Colonic mucosa (tissue), 4 donors: ENCODE results near the gene RGS12. TPM values are rescaled to one million over a fixed set of nuclear protein-coding genes. Genes with fewer than 3 reads are reported as not detected.

ENCODE experiments used
- DNase-seq: peaks from one replicate; pipeline ENCODE4 v3.0.0-alpha.2; 2020
- H3K27ac ChIP-seq: fragments of 200-600 bp; one replicate; pipeline ENCODE4 v1.8.0; 2021
- H3K27me3 ChIP-seq: fragments of 200-600 bp; one replicate; pipeline ENCODE4 v1.8.0; 2021
- H3K36me3 ChIP-seq: fragments of 200-600 bp; one replicate; pipeline ENCODE4 v1.8.0; 2021
- H3K4me1 ChIP-seq: fragments of 200-600 bp; one replicate; pipeline ENCODE4 v1.8.0; 2021; ENCODE audit warnings: mild to moderate bottlenecking
- H3K4me3 ChIP-seq: fragments of 200-600 bp; one replicate; pipeline ENCODE4 v1.8.0; 2021
- H3K9ac ChIP-seq, 2 donors: one replicate each; pipeline ENCODE4 v1.7.0; 2013; ENCODE audit warnings: control low read depth in 2 of 2, low read depth in 2 of 2, low read length in 2 of 2
- H3K9me3 ChIP-seq: fragments of 200-600 bp; one replicate; pipeline ENCODE4 v1.8.0; 2021
- intact Hi-C: fragments of 100-400 bp; cut with DNase I; formaldehyde crosslinking; loops from one replicate; pipeline ENCODE4 v1.14.1; 2022
- total RNA-seq, 2 donors: library from RNA; stranded (reverse); fragmentation: NEBNext Ultra II Directional in 1 of 2; extraction: Animal tissue kit (Norgen Biotek cat#: 25700) in 1 of 2; gene quantifications; one replicate each; pipeline ENCODE4 v1.2.1, GENCODE V29; 2021
- TF ChIP-seq, protein P1 (sequence below): fragments of 200-600 bp; IDR thresholded peaks from one replicate; pipeline ENCODE4 v1.8.0; 2022; ENCODE audit warnings: antibody characterized with exemption, mild to moderate bottlenecking
- donor health status: healthy.
- donor health status: DM: no; HTN: no; CAD: no.
- donor health status: DM: no; HTN: no; CAD: no.

Gene RGS12
- total RNA-seq, 2 donors from 2014 or later, result 18.0 to 25.7 TPM

DNA sequence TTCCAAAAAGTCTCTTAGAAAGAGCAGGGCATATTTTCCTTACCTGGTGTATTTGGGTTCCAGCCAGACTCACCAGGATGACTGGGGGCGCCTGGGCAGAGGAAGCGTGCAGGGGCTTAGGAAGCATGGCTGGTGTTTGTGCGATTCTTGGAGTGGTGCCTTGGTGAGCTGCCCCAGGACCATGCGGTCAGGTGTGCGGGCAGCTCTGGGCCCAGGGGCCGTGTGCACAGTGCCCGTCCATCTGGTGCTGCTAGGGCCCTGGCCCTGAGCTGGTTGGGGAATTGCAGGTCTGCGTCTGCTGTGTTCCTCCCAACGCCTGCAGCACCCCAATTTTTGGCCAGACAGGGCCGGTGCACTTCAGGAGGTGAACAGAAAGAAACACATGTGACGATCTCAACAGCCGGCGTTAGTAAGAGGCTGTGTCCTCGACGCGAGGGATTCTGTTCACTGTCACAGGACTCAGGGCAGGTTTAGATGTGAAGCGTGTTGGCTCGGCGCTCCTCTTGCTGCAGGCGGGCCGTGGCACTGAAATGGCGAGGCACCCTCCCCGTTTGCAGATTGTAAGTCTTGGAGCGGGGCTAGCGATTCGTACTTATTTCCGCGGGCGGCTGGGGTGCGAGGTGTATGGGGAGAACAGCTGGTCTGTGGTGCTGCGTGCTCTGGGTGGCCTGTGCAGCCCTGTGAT is 15.2 kb downstream of the RGS12 start:
- no peaks in the 10 kb centered on the region for H3K9me3 ChIP-seq
- no peaks in the 10 kb centered on the region for H3K36me3 ChIP-seq
- intact Hi-C loops, result no loop called here
- no peak overlapping the region for H3K27ac ChIP-seq
- H3K9ac ChIP-seq, result no peak overlapping the region
- no peak overlapping the region for H3K4me3 ChIP-seq
- TF ChIP-seq, protein P1, sequence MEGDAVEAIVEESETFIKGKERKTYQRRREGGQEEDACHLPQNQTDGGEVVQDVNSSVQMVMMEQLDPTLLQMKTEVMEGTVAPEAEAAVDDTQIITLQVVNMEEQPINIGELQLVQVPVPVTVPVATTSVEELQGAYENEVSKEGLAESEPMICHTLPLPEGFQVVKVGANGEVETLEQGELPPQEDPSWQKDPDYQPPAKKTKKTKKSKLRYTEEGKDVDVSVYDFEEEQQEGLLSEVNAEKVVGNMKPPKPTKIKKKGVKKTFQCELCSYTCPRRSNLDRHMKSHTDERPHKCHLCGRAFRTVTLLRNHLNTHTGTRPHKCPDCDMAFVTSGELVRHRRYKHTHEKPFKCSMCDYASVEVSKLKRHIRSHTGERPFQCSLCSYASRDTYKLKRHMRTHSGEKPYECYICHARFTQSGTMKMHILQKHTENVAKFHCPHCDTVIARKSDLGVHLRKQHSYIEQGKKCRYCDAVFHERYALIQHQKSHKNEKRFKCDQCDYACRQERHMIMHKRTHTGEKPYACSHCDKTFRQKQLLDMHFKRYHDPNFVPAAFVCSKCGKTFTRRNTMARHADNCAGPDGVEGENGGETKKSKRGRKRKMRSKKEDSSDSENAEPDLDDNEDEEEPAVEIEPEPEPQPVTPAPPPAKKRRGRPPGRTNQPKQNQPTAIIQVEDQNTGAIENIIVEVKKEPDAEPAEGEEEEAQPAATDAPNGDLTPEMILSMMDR, result no peak
- H3K27me3 ChIP-seq, result no peaks in the 10 kb centered on the region
- H3K4me1 ChIP-seq, result peaks cover 6% of the 10 kb centered on the region
- DNase-seq, result no peak

DNA sequence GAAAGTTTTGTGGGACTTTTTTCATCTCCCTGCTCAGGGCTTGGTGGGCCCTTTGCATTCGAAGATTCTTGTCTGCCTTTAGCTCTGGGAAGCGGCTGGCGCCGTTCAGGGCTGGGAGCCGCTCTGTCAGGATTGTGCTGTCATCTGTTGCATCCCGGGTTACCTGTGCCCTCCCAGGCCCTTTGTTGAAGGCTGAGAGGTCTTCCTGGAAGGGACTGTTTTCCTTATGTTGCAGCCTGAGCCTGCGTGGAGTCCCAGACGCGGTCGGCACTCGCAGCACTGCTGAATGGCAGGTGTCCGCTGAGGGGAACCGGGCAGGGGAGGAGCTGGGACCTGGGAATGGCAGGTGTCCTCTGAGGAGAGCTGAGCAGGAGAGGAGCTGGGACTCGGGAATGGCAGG is 15.9 kb downstream of the RGS12 start:
- no peak for DNase-seq
- no peak overlapping the region for H3K9ac ChIP-seq
- intact Hi-C loops, result no loop called here
- H3K27ac ChIP-seq, result no peak overlapping the region
- peaks cover 6% of the 10 kb centered on the region for H3K4me1 ChIP-seq
- H3K9me3 ChIP-seq, result no peaks in the 10 kb centered on the region
- no peak overlapping the region for H3K4me3 ChIP-seq
- H3K27me3 ChIP-seq, result no peaks in the 10 kb centered on the region
- TF ChIP-seq, protein P1, result no peak
- no peaks in the 10 kb centered on the region for H3K36me3 ChIP-seq

DNA sequence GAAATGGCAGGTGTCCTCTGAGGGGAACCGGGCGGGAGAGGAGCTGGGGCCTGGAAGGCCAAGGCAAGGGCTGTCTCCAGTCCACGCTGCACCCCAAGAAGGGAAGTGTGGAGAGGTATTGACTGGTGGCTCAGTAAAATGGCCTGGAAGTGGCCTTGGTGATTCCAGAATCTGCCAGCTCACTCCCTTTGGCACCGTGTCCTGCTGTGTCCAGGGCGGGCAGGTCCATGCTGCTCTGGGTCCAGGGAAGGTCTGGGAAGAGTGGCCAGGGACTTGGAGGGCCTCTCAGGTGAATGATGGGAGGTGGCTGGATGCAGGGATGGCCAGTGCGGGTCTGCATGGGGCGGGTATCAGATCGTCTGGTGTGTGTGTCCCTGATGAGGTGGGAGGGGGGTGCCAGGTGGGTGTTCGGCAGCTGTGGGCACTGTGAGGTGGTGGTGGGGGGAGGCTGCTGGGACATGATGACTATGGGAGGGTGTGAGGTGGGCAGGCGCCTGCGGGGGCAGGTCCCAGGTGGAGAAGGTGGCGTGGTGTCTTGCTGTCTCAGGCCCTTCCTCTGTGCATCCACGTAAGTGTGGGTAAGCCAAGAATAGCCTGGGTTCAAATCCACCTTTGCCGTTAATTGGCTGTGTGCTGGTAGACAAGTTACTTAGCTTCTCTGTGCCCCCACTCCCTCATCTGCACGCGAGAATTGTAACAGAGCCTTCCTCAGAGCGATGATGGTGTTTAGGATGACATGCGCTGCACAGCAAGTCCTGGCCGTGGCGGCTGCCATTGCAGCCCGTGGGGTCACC is 17.7 kb downstream of the RGS12 start:
- Histone ChIP-seq H3K4me1 (peaks cover under 1% of the 10 kb centered on the region), H3K9me3 (no peaks in the 10 kb centered on the region), H3K27ac (no peak overlapping the region), H3K27me3 (no peaks in the 10 kb centered on the region), H3K4me3 (no peak overlapping the region), H3K9ac (no peak overlapping the region), H3K36me3 (no peaks in the 10 kb centered on the region)
- intact Hi-C loops, result no loop called here
- DNase-seq, result peak; percentile 20
- TF ChIP-seq, protein P1, result no peak

DNA sequence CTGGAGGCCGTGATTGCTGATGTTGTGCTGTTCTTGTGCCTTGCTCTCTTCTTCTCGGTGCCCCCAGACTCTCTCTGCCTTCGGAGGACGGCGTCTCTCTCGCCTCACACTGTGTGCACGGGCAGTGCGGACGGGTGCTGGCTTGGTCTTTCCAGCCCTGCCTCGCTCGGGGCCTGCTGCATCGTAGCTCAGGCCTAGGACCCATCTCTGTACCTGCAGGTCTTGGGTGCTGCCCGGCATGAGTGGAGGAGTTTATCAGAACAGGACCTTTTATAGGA is 18.2 kb downstream of the RGS12 start:
- Histone ChIP-seq H3K9me3 (no peaks in the 10 kb centered on the region), H3K27ac (no peak overlapping the region), H3K9ac (no peak overlapping the region), H3K36me3 (no peaks in the 10 kb centered on the region), H3K4me3 (no peak overlapping the region), H3K27me3 (no peaks in the 10 kb centered on the region), H3K4me1 (no peaks in the 10 kb centered on the region)
- TF ChIP-seq, protein P1, result no peak
- intact Hi-C loops, result no loop called here
- peak; percentile 15 for DNase-seq

DNA sequence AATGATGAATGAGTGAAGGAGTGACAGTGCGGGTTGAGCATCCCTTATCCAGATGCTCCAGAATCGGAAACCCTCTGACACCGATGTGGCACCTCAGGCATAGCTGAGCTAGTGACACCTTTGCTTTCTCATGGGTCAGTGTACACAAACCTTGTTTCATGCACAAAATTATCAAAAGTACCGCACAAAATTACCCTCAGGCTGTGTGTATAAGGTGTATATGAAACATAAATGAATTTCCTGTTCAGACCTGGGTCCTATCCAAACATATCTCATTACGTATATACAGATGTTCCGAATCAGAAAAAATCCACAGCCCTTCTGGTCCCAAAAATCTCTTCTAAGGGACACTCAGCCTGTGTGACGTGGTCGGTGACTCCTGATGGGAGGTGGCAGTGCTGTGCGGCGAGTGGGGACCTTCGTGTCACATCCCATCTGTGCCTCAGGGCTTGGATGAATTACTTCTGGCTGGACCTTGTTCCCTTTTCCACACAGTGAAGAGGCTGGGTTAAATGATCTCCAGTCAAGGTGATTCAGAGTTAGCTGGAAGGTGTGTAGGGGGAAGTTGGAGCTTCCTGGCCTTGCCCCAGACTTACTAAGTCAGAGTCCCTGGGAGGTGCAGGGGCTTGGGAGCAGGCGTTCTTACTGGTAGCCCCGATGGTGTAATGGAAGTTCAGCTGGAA is 18.8 kb downstream of the RGS12 start:
- intact Hi-C loops, result no loop called here
- DNase-seq, result peak; percentile 51
- TF ChIP-seq, protein P1, result no peak
- H3K9ac ChIP-seq, result peak overlapping the region in 1 of 2 donors; percentile 34
- H3K4me3 ChIP-seq, result no peak overlapping the region
- H3K4me1 ChIP-seq, result no peaks in the 10 kb centered on the region
- peak overlapping the region; percentile 17 for H3K27ac ChIP-seq
- H3K27me3 ChIP-seq, result no peaks in the 10 kb centered on the region
- no peaks in the 10 kb centered on the region for H3K36me3 ChIP-seq
- H3K9me3 ChIP-seq, result no peaks in the 10 kb centered on the region
